Measurements from ENCODE around the gene ATP5F1D. TPM values are rescaled to one million over a fixed set of nuclear protein-coding genes. Genes with fewer than 3 reads are reported as not detected.
A peak's percentile ranks its signal among the peaks of the same experiment; 100 is the strongest.

ATP5F1D gene
- total and polyA plus RNA-seq, 2 of the 8 experiments (the other 6 are each of a cell fraction or from before 2014, with no cell fraction given), result 174 to 249 TPM

DNA sequence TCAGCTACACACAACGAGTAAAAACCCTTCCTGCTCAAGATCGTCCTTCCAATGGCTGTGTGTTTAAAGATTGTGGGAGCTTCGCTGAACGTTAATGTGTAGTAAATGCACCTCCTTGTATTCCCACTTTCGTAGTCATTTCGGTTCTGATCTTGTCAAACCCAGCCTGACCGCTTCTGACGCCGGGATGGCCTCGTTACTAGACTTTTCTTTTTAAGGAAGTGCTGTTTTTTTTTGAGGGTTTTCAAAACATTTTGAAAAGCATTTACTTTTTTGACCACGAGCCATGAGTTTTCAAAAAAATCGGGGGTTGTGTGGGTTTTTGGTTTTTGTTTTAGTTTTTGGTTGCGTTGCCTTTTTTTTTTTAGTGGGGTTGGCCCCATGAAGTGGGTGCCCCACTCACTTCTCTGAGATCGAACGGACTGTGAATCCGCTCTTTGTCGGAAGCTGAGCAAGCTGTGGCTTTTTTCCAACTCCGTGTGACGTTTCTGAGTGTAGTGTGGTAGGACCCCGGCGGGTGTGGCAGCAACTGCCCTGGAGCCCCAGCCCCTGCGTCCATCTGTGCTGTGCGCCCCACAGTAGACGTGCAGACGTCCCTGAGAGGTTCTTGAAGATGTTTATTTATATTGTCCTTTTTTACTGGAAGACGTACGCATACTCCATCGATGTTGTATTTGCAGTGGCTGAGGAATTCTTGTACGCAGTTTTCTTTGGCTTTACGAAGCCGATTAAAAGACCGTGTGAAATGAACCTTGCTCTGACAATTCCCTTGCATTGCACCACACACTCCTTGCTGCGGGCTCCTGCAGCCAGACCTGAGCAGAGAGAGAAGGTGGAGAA lies 31.1 kb downstream of the ATP5F1D start:
- Histone ChIP-seq H2BK5ac (ENCODE audit: low read depth, low read length) (no peak overlapping the region), H3K23ac (ENCODE audit: insufficient read length) (no peak overlapping the region), H3K23me2 (ENCODE audit: low read depth, low read length) (peaks cover 18% of the 10 kb centered on the region; the same call in 1 of the 2 replicates), H2BK15ac (ENCODE audit: low read length) (no peak overlapping the region), H3K4me2 (ENCODE audit: insufficient read depth in 1 of 2, low read depth in 2 of 2, low read length in 2 of 2) (peak overlapping the region in 1 of 2 experiments; percentile 80; a peak in 1 of 4 replicates), H2BK20ac (ENCODE audit: low read length) (no peak overlapping the region), H3K9ac (replicated peaks in 1 of 4; ENCODE audit: extremely low read depth in 1 of 4, low read depth in 3 of 4, low read length in 3 of 4) (no peak overlapping the region), H4K8ac (ENCODE audit: extremely low read depth, insufficient read depth, low read length) (peak overlapping the region; percentile 36; the same call in 1 of the 2 replicates), H3K27ac (ENCODE audit: low read depth, low read length) (no peak overlapping the region), H2BK12ac (ENCODE audit: low read depth, low read length) (no peak overlapping the region), H3K79me1 (ENCODE audit: low read depth, low read length) (peaks cover 22% of the 10 kb centered on the region), H2AFZ (ENCODE audit: low read length) (no peak overlapping the region), H3K27me3 (replicated peaks in 1 of 4; ENCODE audit: control insufficient read depth in 3 of 4, extremely low read depth in 1 of 4, insufficient read depth in 3 of 4, low read length in 3 of 4) (peaks cover 0 to 3% (median 2%) of the 10 kb centered on the region in 4 experiments; a peak in 3 of 7 replicates), H3K14ac (ENCODE audit: insufficient read length) (no peak overlapping the region), H3K56ac (replicated peaks; ENCODE audit: insufficient read length, low read depth, low read length) (no peak overlapping the region), H3K4me1 (replicated peaks in 1 of 4; ENCODE audit: control insufficient read depth in 3 of 4, insufficient read depth in 4 of 4, low read length in 3 of 4) (peaks cover 4 to 38% (median 31%) of the 10 kb centered on the region in 4 experiments), H3K79me2 (ENCODE audit: control insufficient read depth in 1 of 2, insufficient read depth in 2 of 2, low read length in 2 of 2) (peaks cover 5 to 38% of the 10 kb centered on the region in 2 experiments), H4K5ac (ENCODE audit: insufficient read length, low read depth, low read length) (no peak overlapping the region), H3K36me3 (ENCODE audit: control insufficient read depth in 2 of 4, insufficient read depth in 4 of 4, low read length in 3 of 4) (peaks cover 33 to 46% (median 41%) of the 10 kb centered on the region in 4 experiments), H3K4ac (replicated peaks; ENCODE audit: insufficient read length, low read depth, low read length) (no peak overlapping the region), H3K4me3 (ENCODE audit: extremely low read depth in 1 of 4, insufficient read depth in 2 of 4, low read depth in 3 of 4, low read length in 4 of 4) (no peak overlapping the region), H3K18ac (ENCODE audit: extremely low read depth, low read length) (no peak overlapping the region), H4K91ac (replicated peaks; ENCODE audit: insufficient read length, low read length) (no peak overlapping the region), H3K9me3 (ENCODE audit: insufficient read depth in 2 of 2, low read depth in 1 of 2, low read length in 1 of 2) (no peaks in the 10 kb centered on the region), H2BK120ac (replicated peaks; ENCODE audit: low read depth, low read length) (no peak overlapping the region), H4K20me1 (replicated peaks in 1 of 2; ENCODE audit: control insufficient read depth in 1 of 2, insufficient read depth in 2 of 2, low read length in 2 of 2) (peaks cover 7 to 23% of the 10 kb centered on the region in 2 experiments), H2AK5ac (ENCODE audit: low read depth, low read length) (no peak overlapping the region)
- ChIA-PET POLR2A (ENCODE audit: partially characterized antibody) (interaction anchor here (0.6 to 11.4 kb wide), 26 partner anchors 11 to 423 kb away, joined by 3 to 331 read pairs (median 4); partner anchors contain the start of genes ATP5F1D, CBARP, CIRBP and GPX4), CTCF (ENCODE audit: partially characterized antibody) (interaction anchor here (0.6 to 3.1 kb wide), 3 partner anchors 11 to 147 kb away, joined by 3 to 29 read pairs (median 9); no protein-coding TSS in a partner anchor)
- FAIRE-seq (no peak), DNase-seq (ENCODE audit: low read depth in 1 of 2, low spot score in 2 of 2) (no peak)
- WGBS, 2 experiments (ENCODE audit: extremely low coverage in 1 of 2, insufficient coverage in 1 of 2, insufficient read length in 1 of 2, insufficient replicate concordance in 2 of 2, low coverage in 1 of 2, low lambda C conversion rate in 2 of 2, missing lambda C conversion rate in 1 of 2), result 93% methylated on average over 33 of the region's 33 CpGs; no CpG with 5 or more reads in 1 of the 2 experiments
- TF ChIP-seq RAD21 (IDR thresholded peaks at IDR 0.05 in 1 of 2, conservative IDR thresholded peaks at IDR 0.05 in 1 of 2; ENCODE audit: low read depth in 2 of 2, low read length in 2 of 2) (no peak), KDM4A (IDR thresholded peaks at IDR 0.05; ENCODE audit: low read depth, low read length, severe bottlenecking) (no peak), SAP30 (IDR thresholded peaks at IDR 0.05; ENCODE audit: insufficient read depth, insufficient replicate concordance, low read length) (no peak), TCF12 (IDR thresholded peaks at IDR 0.05; ENCODE audit: low read depth, low read length) (no peak), SP4 (IDR thresholded peaks at IDR 0.05; ENCODE audit: low read length) (no peak), CBX5 (IDR thresholded peaks at IDR 0.05; ENCODE audit: low read depth, low read length) (no peak), YY1 (IDR thresholded peaks at IDR 0.05; ENCODE audit: low read depth, low read length) (no peak), GABPA (IDR thresholded peaks at IDR 0.05; ENCODE audit: borderline replicate concordance, insufficient read depth, low read length) (no peak)
- TF ChIP-seq, protein P1, sequence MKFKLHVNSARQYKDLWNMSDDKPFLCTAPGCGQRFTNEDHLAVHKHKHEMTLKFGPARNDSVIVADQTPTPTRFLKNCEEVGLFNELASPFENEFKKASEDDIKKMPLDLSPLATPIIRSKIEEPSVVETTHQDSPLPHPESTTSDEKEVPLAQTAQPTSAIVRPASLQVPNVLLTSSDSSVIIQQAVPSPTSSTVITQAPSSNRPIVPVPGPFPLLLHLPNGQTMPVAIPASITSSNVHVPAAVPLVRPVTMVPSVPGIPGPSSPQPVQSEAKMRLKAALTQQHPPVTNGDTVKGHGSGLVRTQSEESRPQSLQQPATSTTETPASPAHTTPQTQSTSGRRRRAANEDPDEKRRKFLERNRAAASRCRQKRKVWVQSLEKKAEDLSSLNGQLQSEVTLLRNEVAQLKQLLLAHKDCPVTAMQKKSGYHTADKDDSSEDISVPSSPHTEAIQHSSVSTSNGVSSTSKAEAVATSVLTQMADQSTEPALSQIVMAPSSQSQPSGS (IDR thresholded peaks at IDR 0.05; ENCODE audit: low read length), result no peak

Data from H1 (cell line).